ENCODE data around the gene SLC44A3.

GRCh38 chr1:94859174-94859573 lies 39.0 kb downstream of the SLC44A3 start:
- TF ChIP-seq CTCF (IDR thresholded peaks at IDR 0.05) (no peak), EZH2phosphoT487 (IDR thresholded peaks at IDR 0.05) (no peak)

All from neural progenitor cell (in vitro differentiated cells).